GM12878 (cell line): ENCODE measurements around the gene DLG2. TPM values are rescaled to one million over a fixed set of nuclear protein-coding genes. Genes with fewer than 3 reads are reported as not detected.

Source experiments
- ATAC-seq: fragments of 200-7000 bp; cut with Tn5 transposase; 3 replicates; pipeline ENCODE4 v1.9.1; 2020; ENCODE audit warnings: mild to moderate bottlenecking, moderate library complexity
- BruUV-seq: library from RNA; stranded (reverse); fragments of 400-500 nt; replicated peaks from 2 replicates; lab custom pipeline; 2021; lab: Mats Ljungman, UMichigan
- CTCF ChIA-PET: fragments of 300-600 bp; sonication (Branson Sonifier 250); formaldehyde crosslinking; extraction: SDS; loops from one replicate; lab custom pipeline; 2021; ENCODE audit warnings: inconsistent platforms; lab: Yijun Ruan, JAX
- POLR2A ChIA-PET: fragments of 350-600 bp; formaldehyde crosslinking; extraction: SDS; loops from one replicate; lab custom pipeline; 2021; ENCODE audit warnings: inconsistent platforms; lab: Charles Lee
- RAD21 ChIA-PET: fragments of 300-600 bp; sonication (Branson Sonifier 250); formaldehyde crosslinking; loops from one replicate; lab custom pipeline; 2023; ENCODE audit warnings: antibody characterized with exemption; ENCODE audit not compliant: unreplicated experiment; lab: Charles Lee
- SMC1A ChIA-PET: fragments of 300-600 bp; sonication (Branson Sonifier 250); formaldehyde crosslinking; loops from one replicate; lab custom pipeline; 2023; ENCODE audit not compliant: unreplicated experiment, uncharacterized antibody; lab: Charles Lee
- DNase-seq: peaks from one replicate; pipeline ENCODE4 v3.0.0-alpha.2; 2011; ENCODE audit warnings: low read depth, low spot score
- FAIRE-seq: peaks from 3 replicates; lab custom pipeline; 2011; peaks lifted over from hg19 to GRCh38; lab: Jason Lieb, UNC
- H2AFZ ChIP-seq: 2 replicates; pipeline ENCODE4 v1.6.0; 2011; ENCODE audit warnings: low read depth, low read length, control low read depth; ENCODE audit not compliant: control insufficient read depth
- H3K27ac ChIP-seq: 2 replicates; pipeline ENCODE4 v1.5.1; 2011; ENCODE audit warnings: control low read depth; ENCODE audit not compliant: control insufficient read depth, insufficient read depth
- H3K27me3 ChIP-seq, 2 experiments: replicated peaks in 1 of 2; 2 replicates each; pipeline versions ENCODE4 v1.6.0 to v1.6.1; 2011; ENCODE audit warnings: low read length in 1 of 2; ENCODE audit not compliant: control insufficient read depth in 2 of 2, insufficient read depth in 2 of 2
- H3K36me3 ChIP-seq, 2 experiments: 2 replicates each; pipeline ENCODE4 v1.5.1; 2011; ENCODE audit warnings: low read length in 1 of 2; ENCODE audit not compliant: control insufficient read depth in 2 of 2, insufficient read depth in 2 of 2
- H3K4me1 ChIP-seq: 2 replicates; pipeline ENCODE4 v1.6.1; 2011; ENCODE audit warnings: mild to moderate bottlenecking, low read length, moderate library complexity, mixed read lengths; ENCODE audit not compliant: control insufficient read depth, insufficient read depth
- H3K4me2 ChIP-seq: 2 replicates; pipeline ENCODE4 v1.6.0; 2011; ENCODE audit warnings: control low read depth; ENCODE audit not compliant: control insufficient read depth, insufficient read depth
- H3K4me3 ChIP-seq: fragments of 200-600 bp; sonication (generic); 2 replicates; pipeline ENCODE4 v1.5.1; 2016
- H3K79me2 ChIP-seq: 2 replicates; pipeline ENCODE4 v1.6.0; 2011; ENCODE audit warnings: low read length; ENCODE audit not compliant: control insufficient read depth, insufficient read depth
- H3K9ac ChIP-seq: 2 replicates; pipeline ENCODE4 v1.8.0; 2011; ENCODE audit warnings: low read length, control low read depth, mixed read lengths; ENCODE audit not compliant: control insufficient read depth, insufficient read depth
- H3K9me3 ChIP-seq: replicated peaks from 3 replicates; pipeline ENCODE4 v1.5.1; 2011; ENCODE audit warnings: mild to moderate bottlenecking, low read length; ENCODE audit not compliant: control insufficient read depth, insufficient read depth
- H4K20me1 ChIP-seq: 2 replicates; pipeline ENCODE4 v1.6.0; 2011; ENCODE audit not compliant: control insufficient read depth, insufficient read depth
- BCL11A ChIP-seq: IDR thresholded peaks from 2 replicates; pipeline ENCODE4 v1.6.1; 2011; ENCODE audit warnings: low read depth, low read length
- CEBPB ChIP-seq, 2 experiments: fragments of 150-350 bp in 1 of 2; IDR thresholded peaks; 2 replicates each; pipeline ENCODE4 v1.6.1; 2012 to 2014; ENCODE audit warnings: low read depth in 2 of 2, low read length in 2 of 2, borderline replicate concordance in 1 of 2, inconsistent platforms in 1 of 2
- CUX1 ChIP-seq: IDR thresholded peaks from 2 replicates; pipeline ENCODE4 v1.6.1; 2012; ENCODE audit warnings: improper control_type of control experiment, low read depth, low read length; ENCODE audit not compliant: insufficient replicate concordance
- ESRRA ChIP-seq: IDR thresholded peaks from 2 replicates; pipeline ENCODE4 v1.6.1; 2012; ENCODE audit warnings: mild to moderate bottlenecking, low read length, improper control_type of control experiment
- POLR2AphosphoS2 ChIP-seq: IDR thresholded peaks from 2 replicates; pipeline ENCODE4 v1.6.1; 2011; ENCODE audit warnings: low read depth, mild to moderate bottlenecking, low read length, improper control_type of control experiment, moderate library complexity
- RUNX3 ChIP-seq: IDR thresholded peaks from 2 replicates; pipeline ENCODE4 v1.6.1; 2012; ENCODE audit warnings: low read length, inconsistent platforms
- SMAD1 ChIP-seq: fragments of 450-650 bp; IDR thresholded peaks from 2 replicates; pipeline ENCODE4 v1.6.1; 2018; ENCODE audit warnings: mild to moderate bottlenecking, low read depth; ENCODE audit not compliant: partially characterized antibody
- SREBF1 ChIP-seq: IDR thresholded peaks from 2 replicates; pipeline ENCODE4 v1.6.1; 2012; ENCODE audit warnings: mild to moderate bottlenecking, low read length
- ZBTB40 ChIP-seq: fragments of 450-650 bp; IDR thresholded peaks from 2 replicates; pipeline ENCODE4 v1.6.1; 2016; ENCODE audit warnings: mild to moderate bottlenecking, moderate library complexity, borderline replicate concordance
- WGBS: methylation state at CpG from one replicate; pipeline ENCODE4 v1.1.6; 2016; ENCODE audit warnings: low lambda C conversion rate; ENCODE audit not compliant: insufficient replicate concordance, insufficient coverage; ENCODE audit errors: missing lambda C conversion rate; 5-methylcytosine and 5-hydroxymethylcytosine counted together
- in situ Hi-C: fragments of 300-500 bp; cut with MboI; formaldehyde crosslinking; loops from 9 replicates; pipeline ENCODE4 v1.14.3; 2018; ENCODE audit warnings: mixed read lengths
- intact Hi-C: fragments of 100-400 bp; cut with micrococcal nuclease; formaldehyde crosslinking; loops from one replicate; pipeline ENCODE4 v1.14.2; 2022; ENCODE audit not compliant: unreplicated experiment
- polyA plus RNA-seq, 11 experiments: library from polyadenylated mRNA; depleted of rRNA in 4 of 11; unstranded in 6 of 11; stranded (reverse) in 5 of 11; fragments of >200 nt; fragmentation: Nextera tagmentation in 4 of 11; fragmentation: Illumina TruSeq in 1 of 11; extraction: Ambion mirVana in 4 of 11; extraction: Trizol in 1 of 11; gene quantifications; 1 replicate in 1 of 11; 2 replicates in 10 of 11; pipeline versions ENCODE4 v1.2.1 to v1.2.3, GENCODE V29; 2011 to 2016; ENCODE audit warnings: inconsistent platforms in 2 of 11, missing spikeins in 2 of 11, low read depth in 1 of 11
- total RNA-seq, 4 experiments: library from RNA; depleted of rRNA in 3 of 4; stranded (reverse); fragments of >200 nt in 3 of 4; fragmentation: Illumina TruSeq in 1 of 4; extraction: Trizol in 1 of 4; gene quantifications; 2 replicates each; pipeline versions ENCODE4 v1.2.1 to v1.2.3, GENCODE V29; 2013 to 2021
- TF ChIP-seq, protein P1 (sequence below): fragments of 150-350 bp; IDR thresholded peaks from 2 replicates; pipeline ENCODE4 v1.6.1; 2016; ENCODE audit warnings: low read depth, low read length

DLG2 gene
- total and polyA plus RNA-seq, 10 of the 15 experiments (the other 5 are each of a cell fraction or from before 2014, with no cell fraction given), result 0.09 to 0.98 (median 0.35) TPM

DNA sequence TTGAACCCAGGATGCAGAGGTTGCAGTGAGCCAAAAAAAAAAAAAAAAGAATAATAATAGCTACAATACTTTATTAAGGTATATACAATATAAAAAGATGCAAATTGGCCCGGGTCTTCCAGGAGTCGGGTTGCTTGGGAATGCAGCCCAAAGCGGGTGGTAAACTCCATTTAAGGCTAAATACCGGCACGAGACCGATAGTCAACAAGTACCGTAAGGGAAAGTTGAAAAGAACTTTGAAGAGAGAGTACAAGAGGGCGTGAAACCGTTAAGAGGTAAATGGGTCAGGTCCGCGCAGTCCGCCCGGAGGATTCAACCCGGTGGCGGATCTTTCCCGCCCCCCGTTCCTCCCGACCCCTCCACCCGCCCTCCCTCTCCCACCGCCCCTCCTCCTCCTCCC is 143.3 kb downstream of the DLG2 start:
- SMC1A ChIA-PET, result no interaction called here
- H3K4me3 ChIP-seq, result no peak overlapping the region
- no peak overlapping the region for H3K9ac ChIP-seq
- BruUV-seq, result no TSS peak
- POLR2A ChIA-PET, result no interaction called here
- no peak for ATAC-seq
- H3K4me2 ChIP-seq, result no peak overlapping the region
- no peaks in the 10 kb centered on the region for H3K36me3 ChIP-seq
- CTCF ChIA-PET, result no interaction called here
- no peaks in the 10 kb centered on the region for H3K4me1 ChIP-seq
- no peaks in the 10 kb centered on the region for H3K27me3 ChIP-seq
- no peak for DNase-seq
- H2AFZ ChIP-seq, result no peak overlapping the region
- H3K27ac ChIP-seq, result no peak overlapping the region
- 77% methylated on average over 19 of the region's 20 CpGs for WGBS
- RAD21 ChIA-PET, result no interaction called here
- H4K20me1 ChIP-seq, result no peaks in the 10 kb centered on the region
- no peaks in the 10 kb centered on the region for H3K79me2 ChIP-seq
- in situ Hi-C loops (no loop called here), intact Hi-C loops (no loop called here)
- TF ChIP-seq SREBF1, result no peak
- no peak for TF ChIP-seq BCL11A
- no peak for TF ChIP-seq CUX1
- no peak for TF ChIP-seq SMAD1
- no peak for TF ChIP-seq POLR2AphosphoS2
- no peak for TF ChIP-seq RUNX3
- TF ChIP-seq ZBTB40, result no peak
- TF ChIP-seq CEBPB (IDR thresholded peaks at IDR 0.05; ENCODE audit: borderline replicate concordance in 1 of 2, low read depth in 2 of 2, low read length in 2 of 2), result no peak
- TF ChIP-seq ESRRA, result no peak
- TF ChIP-seq, protein P1, sequence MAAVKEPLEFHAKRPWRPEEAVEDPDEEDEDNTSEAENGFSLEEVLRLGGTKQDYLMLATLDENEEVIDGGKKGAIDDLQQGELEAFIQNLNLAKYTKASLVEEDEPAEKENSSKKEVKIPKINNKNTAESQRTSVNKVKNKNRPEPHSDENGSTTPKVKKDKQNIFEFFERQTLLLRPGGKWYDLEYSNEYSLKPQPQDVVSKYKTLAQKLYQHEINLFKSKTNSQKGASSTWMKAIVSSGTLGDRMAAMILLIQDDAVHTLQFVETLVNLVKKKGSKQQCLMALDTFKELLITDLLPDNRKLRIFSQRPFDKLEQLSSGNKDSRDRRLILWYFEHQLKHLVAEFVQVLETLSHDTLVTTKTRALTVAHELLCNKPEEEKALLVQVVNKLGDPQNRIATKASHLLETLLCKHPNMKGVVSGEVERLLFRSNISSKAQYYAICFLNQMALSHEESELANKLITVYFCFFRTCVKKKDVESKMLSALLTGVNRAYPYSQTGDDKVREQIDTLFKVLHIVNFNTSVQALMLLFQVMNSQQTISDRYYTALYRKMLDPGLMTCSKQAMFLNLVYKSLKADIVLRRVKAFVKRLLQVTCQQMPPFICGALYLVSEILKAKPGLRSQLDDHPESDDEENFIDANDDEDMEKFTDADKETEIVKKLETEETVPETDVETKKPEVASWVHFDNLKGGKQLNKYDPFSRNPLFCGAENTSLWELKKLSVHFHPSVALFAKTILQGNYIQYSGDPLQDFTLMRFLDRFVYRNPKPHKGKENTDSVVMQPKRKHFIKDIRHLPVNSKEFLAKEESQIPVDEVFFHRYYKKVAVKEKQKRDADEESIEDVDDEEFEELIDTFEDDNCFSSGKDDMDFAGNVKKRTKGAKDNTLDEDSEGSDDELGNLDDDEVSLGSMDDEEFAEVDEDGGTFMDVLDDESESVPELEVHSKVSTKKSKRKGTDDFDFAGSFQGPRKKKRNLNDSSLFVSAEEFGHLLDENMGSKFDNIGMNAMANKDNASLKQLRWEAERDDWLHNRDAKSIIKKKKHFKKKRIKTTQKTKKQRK, result no peak
- no peaks in the 10 kb centered on the region; the same call in 2 of the 3 replicates for H3K9me3 ChIP-seq
- no peak for FAIRE-seq
